Adrenal gland (tissue), 12 donors: Measurements from ENCODE around the gene DYRK1A. TPM values are rescaled to one million over a fixed set of nuclear protein-coding genes. Genes with fewer than 3 reads are reported as not detected.

Experiments
- DNase-seq, 7 donors: peaks; one replicate each; pipeline ENCODE4 v3.0.0-alpha.2; 2019 to 2020
- H3K27ac ChIP-seq, 5 donors: fragments of 200-600 bp; sonication (generic) in 4 of 5; 1 replicate in 3 of 5; 2 replicates in 2 of 5; pipeline versions ENCODE4 v1.5.1 to v1.8.0; 2016 to 2020; ENCODE audit warnings: mild to moderate bottlenecking in 1 of 5
- H3K27me3 ChIP-seq: fragments of 200-600 bp; 2 replicates; pipeline ENCODE4 v1.8.0; 2021
- H3K36me3 ChIP-seq, 2 donors: fragments of 200-600 bp; replicated peaks in 1 of 2; 1 replicate in 1 of 2; 2 replicates in 1 of 2; pipeline versions ENCODE4 v1.5.1 to v1.8.0; 2018 to 2022
- H3K4me1 ChIP-seq, 2 donors: fragments of 200-600 bp; replicated peaks in 1 of 2; 1 replicate in 1 of 2; 2 replicates in 1 of 2; pipeline versions ENCODE4 v1.5.1 to v1.8.0; 2018 to 2021
- H3K4me3 ChIP-seq, 4 donors: fragments of 200-600 bp; sonication (generic) in 3 of 4; one replicate each; pipeline ENCODE4 v1.5.1; 2016 to 2018
- H3K9me3 ChIP-seq, 3 donors: fragments of 200-600 bp; sonication (generic) in 1 of 3; replicated peaks in 1 of 3; 1 replicate in 2 of 3; 2 replicates in 1 of 3; pipeline versions ENCODE4 v1.5.1 to v1.8.0; 2016 to 2021
- CTCF ChIP-seq, 6 experiments: fragments of 450-650 bp in 4 of 6; fragments of 200-600 bp in 2 of 6; sonication (generic) in 1 of 6; IDR thresholded peaks; 1 replicate in 5 of 6; 2 replicates in 1 of 6; pipeline versions ENCODE4 v1.5.1 to v1.8.0; 2016 to 2021; ENCODE audit warnings: antibody characterized with exemption in 6 of 6, mild to moderate bottlenecking in 2 of 6, moderate library complexity in 1 of 6
- POLR2A ChIP-seq, 2 donors: fragments of 450-650 bp; IDR thresholded peaks; one replicate each; pipeline ENCODE4 v1.6.1; 2017; ENCODE audit warnings: antibody characterized with exemption in 2 of 2, mild to moderate bottlenecking in 2 of 2, moderate library complexity in 1 of 2
- WGBS, 4 donors: extraction: QIAGEN DNeasy Blood & Tissue Kit in 2 of 4; methylation state at CpG; one replicate each; pipeline versions ENCODE4 v1.1.5 to v1.1.7; 2013 to 2017; 5-methylcytosine and 5-hydroxymethylcytosine counted together
- intact Hi-C, 2 donors: fragments of 100-400 bp; cut with DNase I; formaldehyde crosslinking; loops; one replicate each; pipeline versions ENCODE4 v1.14.1 to v1.15.0; 2022 to 2023
- polyA plus RNA-seq, 3 donors: library from polyadenylated mRNA; stranded (reverse); fragments of 200-250 nt in 2 of 3; fragments of 350-450 nt in 1 of 3; fragmentation: Illumina TruSeq in 1 of 3; extraction: RNeasy Lipid Tissue Mini Kit (QIAGEN cat#74804) in 1 of 3; gene quantifications; one replicate each; pipeline ENCODE4 v1.2.3, GENCODE V29; 2013 to 2014
- total RNA-seq, 9 donors: library from RNA; depleted of rRNA in 4 of 9; stranded (reverse); fragments of >200 nt in 4 of 9; fragments of 120-200 nt in 1 of 9; fragmentation: NEBNext Ultra II Directional in 1 of 9; extraction: Animal tissue kit (Norgen Biotek cat#: 25700) in 1 of 9; gene quantifications; one replicate each; pipeline versions ENCODE4 v1.1.0 to v1.2.4, GENCODE V29; 2013 to 2023
- donor health status: healthy with polysubstance abuse.
- donor health status: Bipolar disorder and iron deficiency.
- donor health status: DM: yes; HTN: yes; CAD: no.
- donor health status: DM: no; HTN: no; CAD: no.
- donor health status: DM: no; HTN: no; CAD: no.
- donor health status: DM: yes; HTN: yes; CAD: no.

Gene DYRK1A
- total and polyA plus RNA-seq, 12 donors = 23.6 to 92.3 (median 57.7) TPM

GRCh38 chr21:37348664-37349063 lies 17.9 kb upstream of the DYRK1A start:
- Histone ChIP-seq H3K27ac (no peak overlapping the region), H3K9me3 (peaks cover 0 to 13% (median 5%) of the 10 kb centered on the region in 3 donors), H3K27me3 (no peaks in the 10 kb centered on the region), H3K36me3 (no peaks in the 10 kb centered on the region), H3K4me1 (no peaks in the 10 kb centered on the region), H3K4me3 (no peak overlapping the region)
- DNase-seq = no peak
- intact Hi-C loops = no loop called here
- TF ChIP-seq POLR2A (IDR thresholded peaks at IDR 0.05) (no peak), CTCF (IDR thresholded peaks at IDR 0.05) (no peak)
- 72 to 77% (median 72%) methylated on average over 2 of the region's 2 CpGs for WGBS, 4 donors

GRCh38 chr21:37350472-37350871 lies 16.1 kb upstream of the DYRK1A start:
- no peak for DNase-seq

GRCh38 chr21:37356706-37357105 lies 9.9 kb upstream of the DYRK1A start:
- Histone ChIP-seq H3K36me3 (no peaks in the 10 kb centered on the region), H3K27me3 (no peaks in the 10 kb centered on the region), H3K9me3 (no peaks in the 10 kb centered on the region), H3K4me3 (no peak overlapping the region), H3K27ac (no peak overlapping the region), H3K4me1 (no peaks in the 10 kb centered on the region)
- intact Hi-C loops = loop anchor here in 1 of 2 donors (10.0 kb wide), 1 partner anchor 72 kb away; no protein-coding TSS in a partner anchor
- TF ChIP-seq CTCF (IDR thresholded peaks at IDR 0.05) = no peak
- no peak for TF ChIP-seq POLR2A (IDR thresholded peaks at IDR 0.05)
- DNase-seq = no peak
- WGBS, 4 donors = 65 to 68% (median 66%) methylated on average over 5 of the region's 5 CpGs

More at GRCh38 chr21:37350472-37350871, 16.1 kb upstream of the DYRK1A start:
- no peaks in the 10 kb centered on the region for H3K27me3 ChIP-seq
- intact Hi-C loops = loop anchor here in 1 of 2 donors (10.0 kb wide), 1 partner anchor 66 kb away; no protein-coding TSS in a partner anchor
- no peaks in the 10 kb centered on the region for H3K36me3 ChIP-seq
- no peak for TF ChIP-seq CTCF (IDR thresholded peaks at IDR 0.05)
- no peaks in the 10 kb centered on the region for H3K4me1 ChIP-seq
- H3K9me3 ChIP-seq = peaks cover 0 to 13% (median 5%) of the 10 kb centered on the region in 3 donors
- H3K4me3 ChIP-seq = no peak overlapping the region
- no peak overlapping the region for H3K27ac ChIP-seq

- intact Hi-C loops = loop anchor here in 1 of 2 donors (10.0 kb wide), 1 partner anchor 73 kb away; no protein-coding TSS in a partner anchor
- TF ChIP-seq CTCF (IDR thresholded peaks at IDR 0.05) (no peak), POLR2A (IDR thresholded peaks at IDR 0.05) (no peak)
- H3K27me3 ChIP-seq = no peaks in the 10 kb centered on the region
- H3K4me1 ChIP-seq = no peaks in the 10 kb centered on the region
- WGBS, 4 donors = 59 to 70% (median 64%) methylated on average over 4 of the region's 4 CpGs
- no peak overlapping the region for H3K4me3 ChIP-seq
- no peaks in the 10 kb centered on the region for H3K9me3 ChIP-seq
- no peak for DNase-seq
- H3K36me3 ChIP-seq = no peaks in the 10 kb centered on the region
- H3K27ac ChIP-seq = no peak overlapping the region
These were observed 8.9 kb upstream of the DYRK1A start for GRCh38 chr21:37357691-37358090.
